ENCODE data around the gene CSNK1A1L.

GRCh38 chr13:37069597-37070103 lies 35.8 kb downstream of the CSNK1A1L start:
- TF ChIP-seq SRF (IDR thresholded peaks at IDR 0.05; ENCODE audit: low read depth, low read length) (no peak), CTCF (IDR thresholded peaks at IDR 0.05; ENCODE audit: control extremely low read depth in 1 of 3, insufficient read depth in 1 of 3, low read depth in 1 of 3, low read length in 3 of 3) (no peak), RAD21 (IDR thresholded peaks at IDR 0.05 in 1 of 2, conservative IDR thresholded peaks at IDR 0.05 in 1 of 2; ENCODE audit: low read depth in 2 of 2, low read length in 2 of 2) (no peak), PHF8 (conservative IDR thresholded peaks at IDR 0.05; ENCODE audit: low read depth, low read length) (no peak), MAX (IDR thresholded peaks at IDR 0.05) (no peak), POLR2A (IDR thresholded peaks at IDR 0.05; ENCODE audit: control extremely low read depth in 1 of 2, low read depth in 2 of 2, low read length in 2 of 2) (no peak), EZH2 (IDR thresholded peaks at IDR 0.05; ENCODE audit: low read depth, low read length, severe bottlenecking) (no peak), SAP30 (IDR thresholded peaks at IDR 0.05; ENCODE audit: insufficient read depth, insufficient replicate concordance, low read length) (no peak), BRCA1 (IDR thresholded peaks at IDR 0.05; ENCODE audit: low read depth, low read length) (no peak), KDM5A (IDR thresholded peaks at IDR 0.05; ENCODE audit: low read length) (no peak), CEBPB (IDR thresholded peaks at IDR 0.05; ENCODE audit: low read depth, low read length) (no peak), TAF1 (IDR thresholded peaks at IDR 0.05; ENCODE audit: low read depth, low read length) (no peak)

All from H1 (cell line).